ENCODE data around the gene CMTM6. TPM values are rescaled to one million over a fixed set of nuclear protein-coding genes. Genes with fewer than 3 reads are reported as not detected.
"Not testable (repeated sequence)": the region's sequence is repeated elsewhere in the genome, so short reads cannot be mapped to it uniquely, and the experiment has no call there.

CMTM6 gene
- total RNA-seq, 1 donor from 2014 or later = 51.2 TPM

DNA sequence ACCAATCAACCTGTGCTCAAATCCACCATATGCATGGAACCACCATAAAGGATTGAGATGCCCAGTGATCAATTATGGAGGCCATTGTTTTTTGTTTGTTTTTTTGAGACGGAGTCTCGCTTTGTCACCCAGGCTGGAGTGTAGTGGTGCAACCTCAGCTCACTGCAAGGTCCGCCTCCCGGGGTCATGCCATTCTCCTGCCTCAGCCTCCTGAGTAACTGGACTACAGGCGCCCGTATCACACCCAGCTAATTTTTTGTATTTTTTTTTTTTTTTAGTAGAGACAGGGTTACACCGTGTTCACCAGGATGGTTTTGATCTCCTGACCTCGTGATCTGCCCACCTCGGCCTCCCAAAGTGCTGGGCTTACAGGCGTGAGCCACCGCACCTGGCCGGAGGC, 30.5 kb downstream of the CMTM6 start:
- intact Hi-C loops (cut with DNase I); ATAC-seq: not testable (repeated sequence)

DNA sequence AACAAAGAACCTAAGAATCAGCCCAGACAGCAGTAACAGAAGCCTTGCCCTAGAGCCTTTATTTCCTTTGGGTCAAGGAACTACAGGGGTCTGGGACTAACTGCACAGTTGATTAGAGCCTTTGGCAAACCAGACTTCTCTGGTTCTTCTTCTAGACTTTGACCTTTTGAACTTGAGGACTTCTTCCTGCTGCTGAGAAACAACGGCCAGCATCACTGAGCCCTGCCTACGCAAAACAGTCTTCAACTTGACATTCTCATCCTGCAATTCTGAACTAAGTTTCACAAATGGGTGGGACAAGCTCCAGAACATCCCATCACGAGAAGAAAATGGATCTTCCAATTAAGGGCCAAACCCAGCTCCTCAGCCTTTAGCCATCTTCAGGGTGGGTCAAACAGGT, 31.4 kb downstream of the CMTM6 start:
- intact Hi-C loops (cut with DNase I) = no loop called here
- ATAC-seq = no peak

More for the DNA sequence above, 30.5 kb downstream of the CMTM6 start:
- DNase-seq (ENCODE audit: low spot score) = not testable (repeated sequence)

DNA sequence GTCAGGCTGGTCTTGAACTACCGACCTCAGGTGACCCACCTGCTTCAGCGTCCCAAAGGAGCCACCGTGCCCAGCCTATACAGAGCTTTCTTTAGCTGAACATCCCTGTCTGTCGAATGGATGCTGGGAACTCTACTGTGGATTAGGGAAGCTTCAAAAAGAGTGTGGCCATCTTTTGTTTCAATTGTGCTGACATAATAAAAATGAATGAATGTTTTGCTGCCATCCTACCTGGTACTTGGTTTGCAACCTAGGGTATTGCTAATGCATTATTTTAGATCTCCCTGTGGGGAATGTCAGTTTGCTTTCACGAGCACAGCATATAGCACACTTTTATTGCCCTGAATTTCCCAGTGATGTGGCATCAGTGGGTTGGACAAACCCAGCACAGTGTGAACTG, 32.3 kb downstream of the CMTM6 start:
- no peak for DNase-seq (ENCODE audit: low spot score)
- intact Hi-C loops (cut with DNase I) = no loop called here
- no peak for ATAC-seq

More for the DNA sequence above, 31.4 kb downstream of the CMTM6 start:
- DNase-seq (ENCODE audit: low spot score) = no peak

DNA sequence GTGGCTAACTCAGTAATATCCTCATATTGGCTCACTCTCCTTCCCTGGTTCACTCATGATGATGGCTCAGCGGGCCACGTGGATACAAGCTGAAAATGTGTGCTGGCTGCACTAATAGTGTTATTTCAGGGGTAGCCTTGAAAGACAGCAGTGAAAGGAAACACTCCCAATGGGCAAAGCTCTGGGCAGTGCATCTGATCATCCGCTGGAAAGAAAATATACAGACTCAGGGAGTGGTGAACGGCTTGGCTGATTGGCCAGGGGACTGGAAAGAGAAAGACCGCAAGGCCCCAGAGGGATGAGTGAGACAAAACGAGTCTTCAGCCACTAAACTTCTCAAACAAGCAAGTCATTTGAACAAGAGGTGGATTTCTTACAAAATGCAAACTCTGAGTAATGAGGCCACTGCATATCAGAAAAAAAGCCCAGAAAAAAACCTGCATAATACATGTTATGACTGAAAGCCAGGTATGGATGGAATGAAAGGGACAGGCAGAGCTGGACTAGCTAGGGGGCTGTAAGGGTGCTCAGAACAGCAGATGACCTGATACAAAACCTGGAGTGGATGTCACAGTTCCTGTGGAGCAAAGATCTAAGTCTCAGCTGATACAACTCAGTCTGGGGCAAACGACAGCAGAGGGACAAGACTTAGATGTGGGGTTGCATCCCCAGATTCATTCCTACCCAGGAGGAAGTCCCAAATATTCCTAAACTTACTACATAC, 33.3 kb downstream of the CMTM6 start:
- ATAC-seq (peak; percentile 87), DNase-seq (ENCODE audit: low spot score) (peak; percentile 75)
- intact Hi-C loops (cut with DNase I) = loop anchor here (10.0 kb wide), 1 partner anchor 75 kb away; the partner anchor contains the start of gene CMTM7

DNA sequence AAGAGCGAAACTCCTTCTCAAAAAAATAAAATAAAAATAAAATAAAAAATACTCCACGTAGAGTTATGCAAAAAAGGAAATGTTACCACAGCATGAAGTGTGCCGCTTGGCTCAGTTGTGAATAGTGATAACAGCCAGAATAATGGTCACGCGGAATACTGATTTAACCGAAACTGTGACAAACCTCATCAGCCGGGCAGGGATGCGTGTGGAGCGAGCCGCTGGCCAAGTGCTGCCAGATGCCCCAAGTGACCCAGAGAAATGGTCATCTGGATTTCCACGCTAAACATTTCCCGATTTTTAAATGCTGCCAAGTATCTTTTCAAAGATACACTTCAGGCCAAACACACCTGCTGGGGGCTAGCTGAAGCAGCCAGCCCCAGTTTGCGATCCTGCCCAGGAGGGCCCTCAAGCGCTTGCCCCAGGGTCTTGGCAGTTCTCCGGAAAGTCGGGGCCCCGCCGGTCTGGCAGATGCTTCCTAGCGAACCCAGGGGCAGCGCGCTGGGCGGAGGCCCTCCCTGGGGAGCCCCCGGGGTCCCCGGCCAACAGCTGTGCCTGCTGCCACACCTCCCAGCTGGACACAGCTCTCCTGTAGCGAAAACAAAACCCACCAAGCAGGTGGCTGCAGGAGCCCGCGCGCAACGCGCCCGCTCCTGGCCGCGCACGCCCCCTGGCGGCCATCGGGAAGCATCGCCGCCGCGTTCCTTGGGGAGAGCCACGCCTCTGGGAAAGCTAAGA, 35.1 kb downstream of the CMTM6 start:
- peak; percentile 88 for DNase-seq (ENCODE audit: low spot score)
- intact Hi-C loops (cut with DNase I) = loop anchor here (10.0 kb wide), 1 partner anchor 73 kb away; the partner anchor contains the start of gene CMTM7
- ATAC-seq = peak; percentile 80

DNA sequence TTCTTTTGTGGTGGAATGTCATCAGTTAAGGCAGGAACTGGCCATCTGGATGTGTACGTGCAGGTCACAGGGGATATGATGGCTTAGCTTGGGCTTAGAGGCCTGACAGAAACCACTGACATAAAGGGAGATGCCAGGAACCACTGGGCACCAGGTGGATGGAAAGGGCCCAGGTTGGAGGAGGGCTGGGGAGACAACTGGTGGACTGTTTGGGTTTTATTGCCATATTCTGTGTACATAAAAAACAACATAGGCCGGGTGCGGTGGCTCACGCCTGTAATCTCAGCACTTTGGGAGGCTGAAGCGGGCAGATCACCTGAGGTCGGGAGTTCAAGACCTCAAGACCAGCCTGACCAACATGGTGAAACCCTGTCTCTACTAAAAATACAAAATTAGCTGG, 35.8 kb downstream of the CMTM6 start:
- not testable (repeated sequence) for DNase-seq (ENCODE audit: low spot score); ATAC-seq

DNA sequence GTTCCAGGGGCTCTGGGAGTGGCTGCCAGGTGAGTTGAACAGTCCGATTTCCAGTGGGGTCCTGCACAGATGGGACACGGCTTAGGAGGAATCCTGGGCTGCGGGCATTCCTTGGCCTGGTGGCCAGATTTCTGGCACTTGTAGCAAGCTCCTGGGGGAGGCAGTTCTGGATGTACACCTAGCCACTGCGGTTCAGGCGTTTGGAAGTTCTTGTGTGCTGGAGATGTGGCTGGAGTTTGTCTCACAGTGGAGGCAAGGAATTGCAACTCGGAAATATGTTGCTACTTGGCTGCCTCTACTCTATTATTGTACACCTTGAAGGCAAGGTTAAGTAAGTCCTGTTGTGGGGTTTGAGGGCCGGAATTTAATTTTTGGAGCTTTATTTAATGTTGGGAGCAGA, 37.9 kb downstream of the CMTM6 start:
- intact Hi-C loops (cut with DNase I) = loop anchor here (10.0 kb wide), 1 partner anchor 70 kb away; the partner anchor contains the start of gene CMTM7
- not testable (repeated sequence) for ATAC-seq; DNase-seq (ENCODE audit: low spot score)

More for the DNA sequence above, 35.8 kb downstream of the CMTM6 start:
- intact Hi-C loops (cut with DNase I) = loop anchor here (10.0 kb wide), 1 partner anchor 72 kb away; the partner anchor contains the start of gene CMTM7

DNA sequence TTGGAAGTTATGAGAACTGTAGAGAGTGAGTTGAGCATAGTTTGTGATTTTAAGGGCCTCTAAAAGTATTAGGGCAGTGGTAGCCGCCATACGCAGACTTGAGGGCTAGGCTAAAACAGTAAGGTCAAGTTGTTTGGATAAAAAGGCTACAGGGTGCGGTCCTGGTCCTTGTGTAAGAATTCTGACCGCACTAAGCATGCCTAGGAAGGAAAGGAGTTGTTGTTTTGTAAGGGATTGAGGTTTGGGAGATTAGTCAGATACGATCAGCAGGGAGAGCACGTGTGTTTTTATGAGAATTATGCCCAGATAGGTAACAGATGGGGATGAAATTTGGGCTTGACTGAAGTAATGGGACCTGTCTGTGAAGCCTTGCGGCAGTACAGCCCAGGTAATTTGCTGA, 39.2 kb downstream of the CMTM6 start:
- intact Hi-C loops (cut with DNase I) = loop anchor here (10.0 kb wide), 1 partner anchor 69 kb away; the partner anchor contains the start of gene CMTM7
- not testable (repeated sequence) for DNase-seq (ENCODE audit: low spot score); ATAC-seq

DNA sequence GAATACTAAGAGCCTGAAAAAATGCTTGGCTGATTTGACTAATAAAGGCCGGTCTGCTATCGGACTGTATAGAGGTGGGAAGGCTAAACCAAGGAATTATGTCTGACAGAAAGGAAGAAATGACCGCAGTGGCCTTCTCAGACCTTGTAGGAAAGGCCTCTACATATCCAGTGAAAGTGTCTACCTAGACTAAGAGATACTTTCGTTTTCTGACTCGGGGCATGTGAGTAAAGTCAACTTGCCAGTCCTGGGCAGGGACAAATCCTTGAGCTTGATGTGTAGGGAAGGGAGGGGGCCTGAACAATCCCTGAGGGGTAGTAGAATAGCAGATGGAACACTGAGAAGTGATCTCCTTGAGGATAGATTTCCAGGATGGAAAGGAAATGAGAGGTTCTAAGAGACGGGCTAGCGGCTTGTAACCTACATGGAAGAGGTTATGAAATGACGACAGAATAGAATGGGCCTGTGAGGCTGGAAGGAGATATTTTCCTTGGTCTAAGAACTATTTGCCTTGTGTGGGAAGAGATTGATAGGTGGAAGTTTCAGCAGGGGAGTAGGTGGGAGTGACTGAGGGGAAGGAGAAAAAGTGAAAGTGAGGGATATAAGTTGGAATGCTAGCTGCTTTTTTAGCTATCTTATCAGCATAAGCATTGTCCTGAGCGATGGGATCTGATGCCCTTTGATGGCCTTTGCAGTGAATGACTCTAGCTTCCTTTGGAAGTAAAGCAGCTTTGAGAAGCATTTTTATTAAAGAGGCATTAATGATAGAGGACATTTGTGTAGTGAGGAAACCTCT, 40.3 kb downstream of the CMTM6 start:
- not testable (repeated sequence) for ATAC-seq
- intact Hi-C loops (cut with DNase I) = loop anchor here (10.0 kb wide), 1 partner anchor 68 kb away; the partner anchor contains the start of gene CMTM7

DNA sequence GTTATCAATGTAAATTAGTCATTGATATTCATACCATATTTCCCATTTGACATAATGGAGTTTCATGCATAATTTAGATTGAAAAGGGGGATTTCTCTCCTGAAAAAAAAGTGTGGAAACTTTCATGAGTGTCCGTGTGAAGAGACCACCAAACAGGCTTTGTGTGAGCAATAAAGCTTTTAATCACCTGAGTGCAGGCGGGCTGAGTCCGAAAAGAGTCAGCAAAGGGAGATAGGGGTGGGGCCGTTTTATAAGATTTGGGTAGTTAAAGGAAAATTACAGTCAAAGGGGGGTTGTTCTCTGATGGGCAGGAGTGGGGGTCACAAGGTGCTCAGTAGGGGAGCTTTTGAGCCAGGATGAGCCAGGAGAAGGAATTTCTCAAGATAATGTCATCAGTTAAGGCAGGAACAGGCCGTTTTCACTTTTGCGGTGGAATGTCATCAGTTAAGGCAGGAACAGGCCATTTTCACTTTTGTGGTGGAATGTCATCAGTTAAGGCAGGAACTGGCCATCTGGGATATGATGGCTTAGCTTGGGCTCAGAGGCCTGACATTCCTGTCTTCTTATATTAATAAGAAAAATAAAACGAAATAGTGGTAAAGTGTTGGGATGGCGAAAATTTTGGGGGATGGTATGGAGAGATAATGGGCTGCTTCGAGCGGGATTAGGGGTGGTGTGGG, 41.7 kb downstream of the CMTM6 start:
- intact Hi-C loops (cut with DNase I) = loop anchor here (10.0 kb wide), 1 partner anchor 66 kb away; the partner anchor contains the start of gene CMTM7
- DNase-seq (ENCODE audit: low spot score); ATAC-seq: not testable (repeated sequence)

More for the DNA sequence above, 40.3 kb downstream of the CMTM6 start:
- not testable (repeated sequence) for DNase-seq (ENCODE audit: low spot score)

DNA sequence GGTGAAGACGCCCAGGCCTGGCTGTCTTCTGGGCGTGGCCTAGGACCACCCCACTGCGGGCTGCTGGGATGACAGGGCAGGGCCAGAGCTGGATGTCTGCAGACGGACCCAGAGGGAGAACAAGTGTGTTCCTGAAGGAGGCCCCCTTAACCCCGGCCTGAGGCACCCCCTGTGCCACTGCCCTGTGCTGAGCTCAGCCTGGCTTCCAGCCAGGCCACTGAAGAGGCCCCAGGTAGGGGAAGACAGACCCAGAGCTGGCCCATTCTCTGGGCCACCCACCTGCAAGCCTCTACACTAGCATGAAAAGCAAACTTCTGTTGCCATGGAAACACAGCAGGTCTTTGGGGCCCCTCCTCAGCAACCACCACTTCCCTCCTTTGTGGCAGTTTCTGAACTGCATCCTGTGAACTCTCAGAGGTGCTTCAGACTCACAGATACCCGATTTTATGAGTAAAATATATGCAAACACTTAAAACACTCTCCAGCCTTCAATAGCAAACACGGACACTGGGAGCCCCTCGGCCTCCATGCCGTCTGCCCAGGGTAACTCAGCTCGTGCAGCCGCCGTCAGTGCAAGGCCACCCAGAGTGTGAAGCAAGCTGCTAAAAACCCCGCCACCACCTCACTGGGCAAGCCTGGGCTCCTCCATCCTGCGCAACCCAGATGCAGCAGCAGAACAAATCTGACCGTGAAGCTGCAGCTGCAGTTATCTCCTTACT, 42.5 kb downstream of the CMTM6 start:
- DNase-seq (ENCODE audit: low spot score) (no peak), ATAC-seq (peak; percentile 52)
- intact Hi-C loops (cut with DNase I) = loop anchor here (10.0 kb wide), 1 partner anchor 65 kb away; the partner anchor contains the start of gene CMTM7

DNA sequence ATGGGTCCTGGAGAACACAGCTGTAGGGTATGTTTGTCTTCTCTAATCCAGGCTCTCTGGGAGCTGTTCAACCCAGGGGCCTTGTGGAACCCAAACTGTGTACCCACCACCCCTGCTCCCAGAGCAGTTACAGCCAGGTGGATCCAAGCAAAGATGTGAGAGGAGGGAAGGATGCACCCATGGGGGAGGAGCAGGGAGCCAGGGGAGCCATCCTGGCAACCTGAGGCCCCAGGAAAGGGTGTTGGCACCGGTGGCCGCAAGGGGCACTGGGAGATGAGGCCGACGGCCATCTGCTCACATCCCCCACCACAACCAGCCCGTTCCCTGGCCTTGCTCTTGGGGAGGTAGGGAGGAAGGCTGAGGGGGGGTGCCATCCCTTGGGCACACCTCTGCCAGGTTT, 43.2 kb downstream of the CMTM6 start:
- DNase-seq (ENCODE audit: low spot score) (no peak), ATAC-seq (peak; percentile 15)
- intact Hi-C loops (cut with DNase I) = no loop called here

DNA sequence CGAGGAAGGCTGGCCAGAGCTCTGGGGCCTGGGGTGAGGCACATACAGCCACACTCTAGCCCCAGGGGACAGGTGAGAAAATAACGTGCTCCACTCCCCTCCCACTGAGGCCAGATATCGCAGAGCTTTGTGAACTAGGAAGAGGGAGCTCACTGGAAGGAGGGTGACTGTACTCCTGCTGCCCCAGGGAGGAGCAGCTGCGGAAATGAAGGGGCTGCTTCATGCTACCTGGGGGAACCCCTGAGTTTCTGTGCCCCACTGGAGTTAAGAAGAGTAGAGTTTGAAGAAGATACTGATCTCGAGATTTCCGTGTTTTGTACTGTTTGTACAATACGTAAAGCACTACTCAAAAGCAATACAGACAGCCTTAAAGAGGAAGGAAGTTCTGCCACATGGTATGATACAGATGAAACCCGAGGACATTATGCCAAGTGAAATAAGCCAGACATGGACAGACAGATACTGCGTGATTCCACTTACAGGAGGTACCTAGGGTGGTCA, 44.6 kb downstream of the CMTM6 start:
- intact Hi-C loops (cut with DNase I) = no loop called here
- ATAC-seq (peak; percentile 72), DNase-seq (ENCODE audit: low spot score) (no peak)

DNA sequence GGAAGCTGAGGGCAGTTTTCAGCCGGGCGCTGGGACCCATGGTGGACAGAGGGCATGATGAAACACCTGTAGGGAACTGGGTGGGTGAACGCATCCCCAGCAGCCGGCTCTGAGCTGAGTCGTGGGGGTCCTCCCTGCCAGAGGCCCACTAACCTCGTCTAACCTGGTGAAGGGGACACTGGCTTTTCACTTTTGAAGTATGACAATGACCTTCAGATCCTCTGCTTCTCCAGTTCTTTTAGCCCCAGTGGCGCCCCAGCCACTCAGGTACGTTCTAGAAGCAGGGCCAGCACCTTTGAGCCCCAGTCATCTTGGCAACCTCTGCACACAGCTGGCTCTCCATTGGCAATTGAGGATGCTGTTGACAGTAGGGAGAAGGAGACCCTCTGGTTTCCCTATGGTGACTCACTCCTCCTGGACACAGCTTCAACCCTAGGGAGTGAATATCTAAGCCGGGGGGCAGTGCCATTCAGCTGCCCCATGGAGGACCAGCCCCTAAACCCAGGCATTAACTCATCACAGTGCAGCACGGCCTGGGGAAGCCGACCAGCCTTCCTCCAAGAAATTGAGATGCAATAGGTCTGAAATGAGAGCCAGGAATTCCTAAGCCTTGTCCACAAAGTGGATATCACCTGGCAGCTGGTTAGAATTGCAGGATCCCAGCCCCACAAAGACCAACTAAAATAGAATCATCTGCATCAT, 46.1 kb downstream of the CMTM6 start:
- no peak for ATAC-seq
- no peak for DNase-seq (ENCODE audit: low spot score)

DNA sequence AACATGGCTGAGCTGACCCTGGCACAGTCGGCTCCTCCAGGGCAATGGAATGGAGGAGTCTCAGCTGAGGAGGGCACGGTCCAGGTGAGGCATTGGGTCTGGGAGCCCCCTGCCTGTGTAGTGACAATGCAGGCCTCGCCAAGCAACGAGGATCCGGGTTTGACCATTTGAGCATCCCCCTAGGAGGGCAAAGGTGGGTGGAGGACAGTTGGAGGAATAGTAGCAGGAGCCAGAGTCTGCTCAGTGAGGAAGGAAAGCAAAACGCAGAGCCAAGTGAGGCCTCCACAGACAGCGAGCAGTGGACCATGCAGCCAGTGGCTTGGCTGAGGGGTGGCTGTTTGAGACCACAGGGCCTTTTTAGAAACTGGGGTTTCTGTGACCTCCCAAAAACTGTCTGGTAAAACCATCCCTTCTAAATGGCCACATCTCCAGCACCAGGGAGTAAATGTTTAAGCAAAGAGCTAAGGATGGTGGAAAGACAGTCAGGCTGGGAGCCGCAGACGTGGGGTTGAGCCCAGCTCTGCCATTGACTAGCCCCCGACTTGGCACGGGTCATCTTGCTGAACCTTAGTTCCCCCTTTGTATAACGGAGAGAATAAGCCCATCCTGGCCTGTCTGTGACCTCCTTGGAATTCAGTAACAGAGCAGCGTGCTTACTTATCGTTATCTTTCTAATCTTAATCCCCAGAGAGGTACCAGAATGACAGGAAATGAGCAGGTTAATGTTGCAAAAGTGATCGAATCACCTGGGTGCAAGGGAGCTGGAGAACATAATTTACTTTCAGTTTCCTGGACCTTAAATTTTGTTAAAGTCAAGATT, 46.8 kb downstream of the CMTM6 start:
- intact Hi-C loops (cut with DNase I) = no loop called here
- ATAC-seq = no peak
- DNase-seq (ENCODE audit: low spot score) = no peak

More for the DNA sequence above, 46.1 kb downstream of the CMTM6 start:
- intact Hi-C loops (cut with DNase I) = no loop called here
